CD4-positive, alpha-beta T cell treated with Interleukin-17A for 1 hour (primary cell): ENCODE results near the gene JAKMIP1.
"Not testable (repeated sequence)": the region's sequence is repeated elsewhere in the genome, so short reads cannot be mapped to it uniquely, and the experiment has no call there.

Experiments used
- DNase-seq: peaks from one replicate; pipeline ENCODE4 v3.0.0-alpha.2; 2020

The JAKMIP1 gene

GRCh38 chr4:6141021-6141420, 59.3 kb downstream of the JAKMIP1 start:
- DNase-seq = not testable (repeated sequence)

GRCh38 chr4:6137747-6138135, 62.6 kb downstream of the JAKMIP1 start:
- no peak for DNase-seq

- no peak for DNase-seq
Measured at GRCh38 chr4:6137027-6137746, 63.2 kb downstream of the JAKMIP1 start.

GRCh38 chr4:6134612-6135220, 65.6 kb downstream of the JAKMIP1 start:
- peak; percentile 77 for DNase-seq

- DNase-seq = no peak
Measured at GRCh38 chr4:6132716-6133115, 67.6 kb downstream of the JAKMIP1 start.

GRCh38 chr4:6128221-6128850, 72.0 kb downstream of the JAKMIP1 start:
- no peak for DNase-seq

- DNase-seq = no peak
Measured at GRCh38 chr4:6126971-6127745, 73.2 kb downstream of the JAKMIP1 start.

- no peak for DNase-seq
Measured at GRCh38 chr4:6125103-6125651, 75.2 kb downstream of the JAKMIP1 start.

- DNase-seq = no peak
Measured at GRCh38 chr4:6124386-6125102, 75.8 kb downstream of the JAKMIP1 start.

GRCh38 chr4:6123976-6124375, 76.4 kb downstream of the JAKMIP1 start:
- no peak for DNase-seq

- no peak for DNase-seq
Measured at GRCh38 chr4:6123541-6123940, 76.8 kb downstream of the JAKMIP1 start.

GRCh38 chr4:6123116-6123515, 77.2 kb downstream of the JAKMIP1 start:
- DNase-seq = no peak

- DNase-seq = no peak
Measured at GRCh38 chr4:6122496-6122895, 77.9 kb downstream of the JAKMIP1 start.

GRCh38 chr4:6121941-6122340, 78.4 kb downstream of the JAKMIP1 start:
- no peak for DNase-seq

GRCh38 chr4:6121276-6121850, 79.0 kb downstream of the JAKMIP1 start:
- no peak for DNase-seq

GRCh38 chr4:6120361-6120760, 80.0 kb downstream of the JAKMIP1 start:
- DNase-seq = no peak

- DNase-seq = no peak
Measured at GRCh38 chr4:6119507-6120020, 80.8 kb downstream of the JAKMIP1 start.

- DNase-seq = no peak
Measured at GRCh38 chr4:6118201-6118600, 82.1 kb downstream of the JAKMIP1 start.

GRCh38 chr4:6116696-6117285, 83.6 kb downstream of the JAKMIP1 start:
- no peak for DNase-seq

GRCh38 chr4:6115746-6116586, 84.4 kb downstream of the JAKMIP1 start:
- no peak for DNase-seq

- no peak for DNase-seq
Measured at GRCh38 chr4:6115342-6115741, 85.0 kb downstream of the JAKMIP1 start.
